ENCODE data around the gene EBLN2. TPM values are rescaled to one million over a fixed set of nuclear protein-coding genes. Genes with fewer than 3 reads are reported as not detected.

The EBLN2 gene
- 17.9 and 40.1 TPM in 2 replicates for total RNA-seq (2011; cell fraction: chromatin; rRNA removed; ENCODE audit: low replicate concordance)
- 7.8 and 12.0 TPM in 2 replicates for total RNA-seq (2011; cell fraction: nucleolus; rRNA removed)
- 19.9 and 38.8 TPM in 2 replicates for total RNA-seq (2011; cell fraction: nucleoplasm; rRNA removed)
- total RNA-seq (2014; rRNA removed) (2.4 and 2.5 TPM in 2 replicates), total RNA-seq (2014; rRNA removed; fragmentation: Illumina TruSeq; extraction: Trizol) (4.6 and 5.2 TPM in 2 replicates), total RNA-seq (2015; rRNA removed; fragmentation: Illumina TruSeq; extraction: Trizol) (3.8 TPM in 2 replicates), total RNA-seq (2021) (2.2 and 3.0 TPM in 2 replicates), polyA plus RNA-seq (2011; rRNA removed) (2.4 and 2.5 TPM in 2 replicates), polyA plus RNA-seq (2014; fragmentation: Illumina TruSeq; extraction: Trizol) (1.6 and 1.8 TPM in 2 replicates), polyA plus RNA-seq (2014; fragmentation: Nextera tagmentation; extraction: Ambion mirVana) (1 to 10 TPM in 1 of 2 experiments, under 1 TPM in 1; 0.39 to 1.4 TPM), polyA plus RNA-seq (2014; rRNA removed) (1.6 and 1.8 TPM in 2 replicates), polyA minus RNA-seq (2011; rRNA and poly(A)+ RNA removed) (14.6 and 18.2 TPM in 2 replicates), Bru-seq, nascent RNA (percentile 93 among the genes with signal in this experiment), BruChase-seq, experiment 1, labeled RNA remaining after a 2-hour chase (percentile 94 among the genes with signal in this experiment), BruChase-seq, experiment 2, labeled RNA remaining after a 6-hour chase (percentile 92 among the genes with signal in this experiment)
- 0.25 and 0.49 TPM in 2 replicates for polyA plus RNA-seq (2011; cell fraction: cytosol; rRNA removed)
- 5.9 and 6.9 TPM in 2 replicates for polyA plus RNA-seq (2011; cell fraction: nucleus; rRNA removed)
- polyA plus RNA-seq (2012): 0.78 and 1.1 TPM in 2 replicates
- 3.1 TPM in 2 replicates for polyA minus RNA-seq (2011; cell fraction: cytosol; rRNA and poly(A)+ RNA removed)
- 7.3 and 16.2 TPM in 2 replicates for polyA minus RNA-seq (2011; cell fraction: nucleus; rRNA and poly(A)+ RNA removed)
- long read RNA-seq, experiment 1: 0 reads
- long read RNA-seq, experiment 2: 0 reads
- long read RNA-seq, experiment 3: 0 reads

GRCh38 chr3:73061416-73061815, at the start of gene EBLN2:
EBLN2 (plus strand) TSS chr3:73061659; CDS start chr3:73062082, 423 bp downstream.
- peaks cover 66% of the 10 kb centered on the region for H3K36me3 ChIP-seq (ENCODE audit: control insufficient read depth, insufficient read depth, low read length)
- no peaks in the 10 kb centered on the region for H3K27me3 ChIP-seq (ENCODE audit: control insufficient read depth in 2 of 2, insufficient read depth in 2 of 2, low read length in 2 of 2)
- intact Hi-C loops (cut with micrococcal nuclease): no loop called here
- in situ Hi-C loops (cut with MboI): no loop called here
- H3K27ac ChIP-seq (ENCODE audit: extremely low read depth, low read depth, low read length): no peak within 1 kb of the TSS
- H3K4me3 ChIP-seq: no peak within 1 kb of the TSS
- H3K4me2 ChIP-seq (ENCODE audit: insufficient read depth, low read length): no peak within 1 kb of the TSS
- no peak for ATAC-seq
- FAIRE-seq: no peak
- H3K9me1 ChIP-seq (ENCODE audit: control insufficient read depth, insufficient read depth, low read length): no peaks in the 10 kb centered on the region
- 92% methylated on average over 2 of the region's 2 CpGs for WGBS (ENCODE audit: insufficient coverage, low coverage, missing lambda C conversion rate)
- H4K20me1 ChIP-seq (replicated peaks; ENCODE audit: control insufficient read depth, insufficient read depth, low read length): 0 out of 2 replicates have a peak, but pooled peaks cover 2% of the 10 kb centered on the region
- ChIA-PET CTCF (ENCODE audit: low intra/inter-chr PET ratio) (no interaction called here), POLR2A (interaction anchor here (1.6 kb wide), 1 partner anchor 65 kb away, joined by 4 read pairs; the partner anchor contains the start of gene PPP4R2)
- H3K9me3 ChIP-seq (replicated peaks; ENCODE audit: control insufficient read depth, insufficient read depth, low read depth, low read length): no peaks in the 10 kb centered on the region
- peaks cover 18% of the 10 kb centered on the region for H3K79me2 ChIP-seq (ENCODE audit: control insufficient read depth, insufficient read depth, low read length)
- no peaks in the 10 kb centered on the region for H3K4me1 ChIP-seq (replicated peaks in 1 of 2; ENCODE audit: control insufficient read depth in 2 of 2, insufficient read depth in 2 of 2, low read length in 2 of 2)
- TF ChIP-seq STAT6 (CRISPR knock-in tag; IDR thresholded peaks at IDR 0.05) (no peak), ZNF175 (CRISPR knock-in tag; IDR thresholded peaks at IDR 0.05; ENCODE audit: low read depth) (no peak)
- DNase-seq (ENCODE audit: extremely low read depth in 1 of 4, low spot score in 3 of 4): no peak
- H2AFZ ChIP-seq (ENCODE audit: low read depth, low read length): no peak within 1 kb of the TSS
- no peak within 1 kb of the TSS for H3K9ac ChIP-seq (ENCODE audit: insufficient read depth in 1 of 2, low read depth in 2 of 2, low read length in 2 of 2)
- BruUV-seq (replicated peaks): no TSS peak

Measured in K562 (cell line).